NCI-H2171 treated with DMSO at 0.1 percent for 48 hours (cell line): ENCODE results near the gene STARD4.
A peak's percentile ranks its signal among the peaks of the same experiment; 100 is the strongest.

Experiments
- DNase-seq: peaks from one replicate; lab custom pipeline; 2025; lab: John Stamatoyannopoulos, UW

The STARD4 gene

GRCh38 chr5:111469293-111469896 is 42.9 kb downstream of the STARD4 start:
- no peak for DNase-seq

DNA sequence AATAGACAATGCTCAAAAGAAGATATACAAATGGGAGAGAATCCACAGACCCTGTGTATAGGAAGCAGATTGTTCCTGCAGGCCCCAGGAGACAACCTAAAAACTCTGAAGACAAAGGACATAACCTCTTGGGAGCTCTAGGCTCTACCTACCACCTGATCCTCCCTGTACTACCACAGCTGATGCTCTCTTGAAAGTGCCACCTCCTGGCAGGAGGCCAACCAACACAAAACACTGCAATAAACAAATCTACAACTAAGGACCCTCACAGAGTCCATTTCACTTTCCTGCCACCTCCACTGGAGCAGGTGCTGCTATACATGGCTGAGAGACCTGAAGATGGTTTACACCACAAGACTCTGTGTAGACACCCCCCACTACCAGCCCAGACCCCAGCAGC is 49.0 kb downstream of the STARD4 start:
- peak; percentile 93 for DNase-seq

- no peak for DNase-seq
These were observed 50.4 kb downstream of the STARD4 start for GRCh38 chr5:111461934-111462333.

GRCh38 chr5:111461255-111461671 is 51.1 kb downstream of the STARD4 start:
- peak; percentile 25 for DNase-seq

DNA sequence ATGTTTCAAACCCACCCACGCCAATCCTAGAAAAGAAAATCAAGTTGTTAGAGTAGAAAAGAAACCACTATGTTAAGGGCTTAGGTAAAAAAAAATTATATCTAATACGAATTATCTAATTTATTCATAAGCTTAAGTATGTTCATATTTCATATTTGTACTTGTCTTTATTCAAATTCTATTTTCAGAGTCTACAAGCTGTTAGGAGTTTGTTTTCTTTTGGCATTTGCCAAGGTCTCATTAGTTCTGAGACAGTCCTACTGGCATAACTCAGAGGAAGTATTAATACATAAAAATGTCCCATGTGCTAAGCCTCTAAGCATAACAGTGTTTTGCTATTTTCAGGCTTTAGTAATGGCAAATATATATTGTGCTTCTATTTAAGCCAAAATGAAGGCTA is 57.6 kb downstream of the STARD4 start:
- DNase-seq, result no peak

GRCh38 chr5:111454198-111454622 is 58.1 kb downstream of the STARD4 start:
- DNase-seq, result peak; percentile 90

DNA sequence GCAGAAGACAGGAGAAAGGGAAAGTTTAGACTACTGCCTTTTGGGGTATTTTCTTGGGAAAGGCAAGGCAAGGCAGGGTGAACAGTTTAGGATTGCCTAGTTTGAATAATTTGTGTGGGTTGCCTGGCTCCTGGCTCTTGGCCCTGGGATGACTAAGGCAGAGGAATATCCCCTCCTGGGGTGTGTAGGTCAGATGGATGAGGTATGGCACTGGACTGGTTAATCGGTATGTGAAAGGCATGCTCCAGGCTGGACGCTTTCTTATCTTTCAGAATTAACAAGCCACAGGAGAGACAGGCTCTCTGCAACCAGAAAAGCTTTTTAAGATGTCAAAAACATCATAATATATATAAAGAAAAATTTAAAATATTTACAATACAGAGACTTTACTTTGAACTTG is 58.6 kb downstream of the STARD4 start:
- no peak for DNase-seq

- DNase-seq, result peak; percentile 5
These were observed 59.0 kb downstream of the STARD4 start for GRCh38 chr5:111453295-111453694.

DNA sequence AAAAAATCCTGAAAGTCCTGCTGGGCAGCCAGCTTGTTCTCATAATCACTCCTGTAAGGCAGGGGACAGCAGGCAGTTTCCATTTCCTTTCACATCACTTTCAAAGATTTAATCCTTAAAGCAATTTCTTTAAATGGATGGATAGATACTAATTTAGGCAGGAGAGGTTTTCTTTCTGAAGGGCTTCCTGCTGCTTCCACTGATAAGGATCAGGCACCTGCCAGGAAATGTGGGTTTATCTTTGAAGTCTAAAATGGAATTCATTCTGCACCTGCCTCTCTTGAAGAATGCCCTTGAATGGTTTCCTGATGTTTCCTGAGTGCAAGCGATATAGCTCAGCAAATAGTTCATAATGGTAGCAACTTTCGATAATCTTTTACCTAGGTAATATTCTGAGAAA is 64.5 kb downstream of the STARD4 start:
- DNase-seq, result peak; percentile 43

GRCh38 chr5:111447099-111447498 is 65.2 kb downstream of the STARD4 start:
- DNase-seq, result no peak
